Parathyroid adenoma (tissue), 2 donors: ENCODE results near the gene PHF1.
"Not testable (repeated sequence)": the region's sequence is repeated elsewhere in the genome, so short reads cannot be mapped to it uniquely, and the experiment has no call there.

ENCODE experiments used
- H2AFZ ChIP-seq: fragments of 300-600 bp; sonication (generic); one replicate; pipeline ENCODE4 v1.7.0; 2017; ENCODE audit warnings: antibody characterized with exemption, mild to moderate bottlenecking
- H3K27ac ChIP-seq: fragments of 300-600 bp; sonication (generic); one replicate; pipeline ENCODE4 v1.7.0; 2017
- H3K27me3 ChIP-seq: fragments of 300-600 bp; sonication (generic); one replicate; pipeline ENCODE4 v1.7.0; 2017; ENCODE audit warnings: low read length; ENCODE audit not compliant: control insufficient read depth, insufficient read depth
- H3K36me3 ChIP-seq: fragments of 300-600 bp; sonication (generic); one replicate; pipeline ENCODE4 v1.7.0; 2017; ENCODE audit warnings: low read length; ENCODE audit not compliant: control insufficient read depth, insufficient read depth
- H3K4me1 ChIP-seq: fragments of 300-600 bp; sonication (generic); one replicate; pipeline ENCODE4 v1.7.0; 2017; ENCODE audit warnings: control low read depth
- H3K4me2 ChIP-seq: fragments of 300-600 bp; sonication (generic); one replicate; pipeline ENCODE4 v1.7.0; 2017; ENCODE audit warnings: low read length
- H3K4me3 ChIP-seq: fragments of 300-600 bp; sonication (generic); one replicate; pipeline ENCODE4 v1.7.0; 2017; ENCODE audit warnings: low read depth, low read length
- H3K79me2 ChIP-seq: fragments of 300-600 bp; sonication (generic); one replicate; pipeline ENCODE4 v1.7.0; 2017; ENCODE audit warnings: control low read depth
- H3K9ac ChIP-seq: fragments of 300-600 bp; sonication (generic); one replicate; pipeline ENCODE4 v1.7.0; 2017; ENCODE audit warnings: mild to moderate bottlenecking
- H3K9me3 ChIP-seq: fragments of 300-600 bp; sonication (generic); one replicate; pipeline ENCODE4 v1.7.0; 2017; ENCODE audit warnings: low read length; ENCODE audit not compliant: control insufficient read depth
- TF ChIP-seq, protein P1 (sequence below): fragments of 300-600 bp; sonication (generic); IDR thresholded peaks from one replicate; pipeline ENCODE4 v1.7.0; 2017; ENCODE audit warnings: antibody characterized with exemption, mild to moderate bottlenecking
- donor health status: primary hyperparathyroidism.

The PHF1 gene

DNA sequence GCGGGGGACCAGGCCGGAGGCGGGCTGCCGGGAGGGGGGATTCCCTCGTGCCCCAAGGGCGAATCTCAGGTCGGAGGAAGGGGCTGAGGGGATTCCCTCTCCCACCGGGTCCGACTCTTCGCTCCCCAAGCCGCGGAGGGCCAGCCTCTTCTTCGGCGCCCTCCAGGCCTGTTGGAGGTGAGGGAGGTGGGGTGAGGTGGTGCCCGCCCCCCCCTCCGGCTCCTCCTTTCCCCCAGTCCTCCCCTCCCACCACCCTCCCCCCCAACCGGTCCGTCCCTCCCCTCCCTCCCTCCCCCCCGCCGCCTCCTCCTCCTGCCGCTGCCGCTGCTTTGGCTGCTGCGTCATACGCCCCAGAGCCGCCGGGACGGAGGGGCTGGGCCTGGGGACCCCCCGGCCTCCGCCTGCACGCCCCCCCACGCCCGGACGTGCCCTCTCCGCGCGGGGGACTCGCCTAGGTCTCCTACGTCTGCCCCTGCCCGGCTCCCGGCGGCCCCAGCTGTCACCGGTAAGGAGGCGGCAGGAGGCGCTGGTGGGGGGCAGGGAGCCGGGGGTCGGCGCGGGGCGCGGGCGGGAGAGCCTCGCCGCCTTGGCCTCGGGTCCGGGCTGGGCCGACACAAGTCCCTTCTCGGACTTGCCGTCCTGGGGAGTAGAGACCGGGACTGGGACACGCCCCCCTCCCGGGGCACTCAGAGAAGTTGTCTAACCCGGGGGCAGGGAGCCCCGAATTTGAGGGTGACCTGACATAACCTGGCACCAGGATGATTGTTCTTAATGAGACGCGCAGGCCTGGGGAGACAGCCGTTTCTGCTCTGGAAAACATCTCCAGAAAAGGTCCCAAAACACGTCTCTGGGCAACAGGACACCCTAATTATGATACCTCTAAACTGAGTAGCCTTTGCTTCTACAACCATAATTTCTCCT lies at the start of gene PHF1:
PHF1 (plus strand) TSS at position 304 of the 921 bp plus-strand sequence. CDS start 1,250 bp downstream, outside the sequence.
- TF ChIP-seq, protein P1, sequence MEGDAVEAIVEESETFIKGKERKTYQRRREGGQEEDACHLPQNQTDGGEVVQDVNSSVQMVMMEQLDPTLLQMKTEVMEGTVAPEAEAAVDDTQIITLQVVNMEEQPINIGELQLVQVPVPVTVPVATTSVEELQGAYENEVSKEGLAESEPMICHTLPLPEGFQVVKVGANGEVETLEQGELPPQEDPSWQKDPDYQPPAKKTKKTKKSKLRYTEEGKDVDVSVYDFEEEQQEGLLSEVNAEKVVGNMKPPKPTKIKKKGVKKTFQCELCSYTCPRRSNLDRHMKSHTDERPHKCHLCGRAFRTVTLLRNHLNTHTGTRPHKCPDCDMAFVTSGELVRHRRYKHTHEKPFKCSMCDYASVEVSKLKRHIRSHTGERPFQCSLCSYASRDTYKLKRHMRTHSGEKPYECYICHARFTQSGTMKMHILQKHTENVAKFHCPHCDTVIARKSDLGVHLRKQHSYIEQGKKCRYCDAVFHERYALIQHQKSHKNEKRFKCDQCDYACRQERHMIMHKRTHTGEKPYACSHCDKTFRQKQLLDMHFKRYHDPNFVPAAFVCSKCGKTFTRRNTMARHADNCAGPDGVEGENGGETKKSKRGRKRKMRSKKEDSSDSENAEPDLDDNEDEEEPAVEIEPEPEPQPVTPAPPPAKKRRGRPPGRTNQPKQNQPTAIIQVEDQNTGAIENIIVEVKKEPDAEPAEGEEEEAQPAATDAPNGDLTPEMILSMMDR, result peak; percentile 29
- Histone ChIP-seq H3K9ac (peak within 1 kb of the TSS; percentile 98), H3K4me2 (peak within 1 kb of the TSS; percentile 94), H3K4me1 (peaks cover 11% of the 10 kb centered on the region), H3K9me3 (no peaks in the 10 kb centered on the region), H3K27me3 (no peaks in the 10 kb centered on the region), H3K27ac (peak within 1 kb of the TSS; percentile 97), H3K36me3 (no peaks in the 10 kb centered on the region), H3K4me3 (peak within 1 kb of the TSS; percentile 87), H2AFZ (peak within 1 kb of the TSS; percentile 90), H3K79me2 (peaks cover 11% of the 10 kb centered on the region)

DNA sequence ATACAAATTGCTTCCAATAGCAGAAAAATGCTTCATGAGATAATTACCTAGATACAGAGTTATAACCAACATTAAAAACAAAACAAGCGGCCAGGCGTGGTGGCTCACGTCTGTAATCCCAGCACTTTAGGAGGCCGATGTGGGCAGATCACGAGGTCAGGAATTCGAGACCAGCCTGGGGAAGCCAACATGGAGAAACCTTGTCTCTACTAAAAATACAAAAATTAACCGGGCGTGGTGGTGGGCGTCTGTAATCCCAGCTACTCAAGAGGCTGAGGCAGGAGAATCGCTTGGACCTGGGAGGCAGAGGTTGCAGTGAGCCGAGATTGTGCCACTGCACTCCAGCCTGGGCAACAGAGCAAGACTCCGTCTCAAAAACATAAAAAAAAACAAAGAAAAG lies 47.3 kb upstream of the PHF1 start:
- not testable (repeated sequence) for H3K9me3 ChIP-seq, H3K79me2 ChIP-seq, H3K4me1 ChIP-seq, H3K36me3 ChIP-seq, H3K4me2 ChIP-seq, H3K9ac ChIP-seq, H3K27ac ChIP-seq, H3K4me3 ChIP-seq, H3K27me3 ChIP-seq
- peak overlapping the region; percentile 52 for H2AFZ ChIP-seq

DNA sequence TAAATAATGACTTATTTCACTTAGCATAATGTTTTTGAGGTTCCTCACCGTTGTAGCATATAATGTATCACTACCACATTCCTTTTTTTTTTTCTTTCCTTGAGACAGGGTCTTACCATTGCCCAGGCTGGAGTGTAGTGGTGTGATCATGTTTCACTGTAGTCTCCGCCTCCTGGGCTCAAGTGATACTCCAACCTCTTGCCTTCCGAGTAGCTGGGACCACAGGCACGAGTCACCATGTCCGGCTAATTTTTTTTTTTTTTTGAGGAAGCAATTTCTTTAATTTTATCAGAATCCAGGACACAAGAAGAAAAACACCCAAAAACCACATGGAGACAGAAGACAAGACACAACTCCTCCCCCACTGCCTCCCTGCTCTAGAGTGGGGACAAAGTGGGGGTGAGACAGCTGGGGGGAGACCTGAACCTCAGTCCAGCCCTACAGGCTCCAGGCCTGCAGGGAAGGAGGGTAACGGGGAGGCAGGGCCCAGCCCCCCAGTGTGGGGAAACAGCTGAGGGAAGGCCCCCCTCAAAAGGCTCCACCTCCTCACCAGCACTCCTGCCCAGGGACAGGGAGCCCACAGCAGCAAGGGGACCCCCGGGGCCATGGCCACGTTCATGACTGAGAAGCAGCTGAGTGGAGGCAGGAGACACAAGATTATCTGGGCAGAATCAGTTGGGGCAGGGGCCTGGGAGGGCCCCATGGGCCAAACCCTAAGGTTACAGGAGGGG lies 46.2 kb upstream of the PHF1 start:
- H3K79me2 ChIP-seq, H3K27ac ChIP-seq, H3K4me3 ChIP-seq, H3K9me3 ChIP-seq, H3K9ac ChIP-seq, H3K27me3 ChIP-seq, H3K36me3 ChIP-seq, H3K4me1 ChIP-seq: not testable (repeated sequence)
- H2AFZ ChIP-seq, result peak overlapping the region; percentile 24
- peak overlapping the region; percentile 26 for H3K4me2 ChIP-seq

DNA sequence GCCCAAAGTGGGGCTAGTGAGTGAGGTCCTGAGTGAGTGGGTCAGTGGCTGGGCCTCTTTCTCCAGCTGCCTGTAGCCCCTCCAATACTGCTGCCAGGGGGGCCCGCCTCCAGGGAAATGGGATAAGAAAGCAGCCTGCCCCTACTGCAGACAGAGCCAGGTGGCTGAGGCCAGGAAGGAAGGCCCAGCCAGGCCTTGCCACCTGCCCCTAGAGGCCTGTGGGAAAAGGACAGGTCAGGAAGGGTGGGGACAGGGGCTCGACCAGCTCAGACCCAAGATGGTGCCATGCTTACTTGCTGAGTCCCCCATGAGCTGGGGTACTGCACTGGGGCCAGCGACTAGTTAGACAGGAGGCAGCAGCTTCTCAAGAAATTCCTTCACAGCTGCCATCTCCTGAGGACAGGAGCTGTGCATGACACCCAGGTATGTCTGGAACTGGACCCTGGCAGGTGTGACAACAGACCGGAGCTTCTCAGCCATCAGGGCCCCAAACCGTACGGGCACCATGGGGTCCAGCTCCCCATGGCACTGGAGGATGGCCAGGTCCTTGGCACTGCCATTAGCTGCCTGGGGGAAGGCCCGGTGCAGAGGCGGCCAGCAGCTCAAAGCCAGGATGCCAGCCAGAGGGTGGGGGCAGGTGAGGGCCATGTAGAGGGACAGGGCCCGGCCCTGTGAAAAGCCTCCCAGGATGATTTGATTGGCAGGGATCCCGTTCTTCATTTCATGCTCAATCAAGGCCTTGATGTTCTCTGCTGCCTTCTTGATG lies 45.4 kb upstream of the PHF1 start:
- H3K36me3 ChIP-seq, H3K4me3 ChIP-seq, H3K27ac ChIP-seq, H3K79me2 ChIP-seq, H3K9ac ChIP-seq, H3K9me3 ChIP-seq, H3K4me2 ChIP-seq, H3K27me3 ChIP-seq, H3K4me1 ChIP-seq: not testable (repeated sequence)
- H2AFZ ChIP-seq, result peak overlapping the region; percentile 24

DNA sequence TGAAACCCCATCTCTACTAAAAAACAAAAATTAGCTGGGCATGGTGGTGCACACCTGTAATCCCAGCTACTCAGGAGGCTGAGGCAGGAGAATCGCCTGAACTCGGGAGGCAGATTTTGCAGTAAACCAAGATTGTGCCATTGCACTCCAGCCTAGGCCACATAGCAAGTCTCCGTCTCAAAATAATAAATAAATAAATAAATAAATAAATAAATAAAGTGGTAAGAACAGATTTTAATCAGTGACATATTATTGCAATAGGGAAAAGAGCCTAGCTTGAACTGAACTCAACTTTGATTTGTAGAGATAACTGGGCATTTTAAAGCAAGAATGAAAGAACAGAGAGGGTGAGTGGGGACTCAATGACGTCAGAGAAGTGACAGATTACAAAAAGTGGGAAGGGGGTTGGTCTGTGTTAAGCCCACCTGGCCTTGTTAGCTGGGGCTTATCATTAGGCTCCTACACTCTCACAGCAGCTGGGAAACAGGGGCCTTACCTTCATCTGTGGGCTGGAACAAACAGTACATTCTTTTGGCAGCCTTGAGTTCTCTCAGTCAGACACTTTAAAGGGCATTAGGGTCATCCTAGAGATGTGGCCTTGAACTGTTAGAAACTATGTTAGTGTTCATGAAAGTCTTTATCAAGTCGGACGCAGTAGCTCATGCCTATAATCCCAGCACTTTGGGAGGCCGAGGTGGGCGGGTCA lies 43.7 kb upstream of the PHF1 start:
- Histone ChIP-seq H3K36me3 (no peaks in the 10 kb centered on the region), H3K9ac (no peak overlapping the region), H3K9me3 (no peaks in the 10 kb centered on the region), H2AFZ (no peak overlapping the region), H3K27ac (no peak overlapping the region), H3K4me2 (no peak overlapping the region), H3K4me1 (peaks cover 9% of the 10 kb centered on the region), H3K4me3 (no peak overlapping the region), H3K27me3 (no peaks in the 10 kb centered on the region), H3K79me2 (no peaks in the 10 kb centered on the region)
- TF ChIP-seq, protein P1, result no peak

DNA sequence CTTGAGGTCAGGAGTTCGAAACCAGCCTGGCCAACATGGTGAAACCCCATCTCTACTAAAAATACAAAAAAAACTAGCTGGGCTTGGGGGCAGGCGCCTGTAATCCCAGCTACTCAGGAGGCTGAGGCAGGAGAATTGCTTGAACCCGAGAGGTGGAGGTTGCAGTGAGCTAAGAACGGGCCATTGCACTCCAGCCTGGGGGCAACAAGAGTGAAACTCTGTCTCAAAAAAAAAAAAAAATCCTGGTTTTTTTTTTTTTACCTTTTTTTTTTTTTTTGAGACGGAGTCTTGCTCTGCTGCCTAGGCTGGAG lies 43.1 kb upstream of the PHF1 start:
- H3K9ac ChIP-seq, H3K36me3 ChIP-seq, H3K4me2 ChIP-seq, H3K27me3 ChIP-seq, H3K4me3 ChIP-seq, H3K9me3 ChIP-seq, H3K79me2 ChIP-seq, H2AFZ ChIP-seq, H3K27ac ChIP-seq: not testable (repeated sequence)
- H3K4me1 ChIP-seq, result peaks cover 10% of the 10 kb centered on the region

DNA sequence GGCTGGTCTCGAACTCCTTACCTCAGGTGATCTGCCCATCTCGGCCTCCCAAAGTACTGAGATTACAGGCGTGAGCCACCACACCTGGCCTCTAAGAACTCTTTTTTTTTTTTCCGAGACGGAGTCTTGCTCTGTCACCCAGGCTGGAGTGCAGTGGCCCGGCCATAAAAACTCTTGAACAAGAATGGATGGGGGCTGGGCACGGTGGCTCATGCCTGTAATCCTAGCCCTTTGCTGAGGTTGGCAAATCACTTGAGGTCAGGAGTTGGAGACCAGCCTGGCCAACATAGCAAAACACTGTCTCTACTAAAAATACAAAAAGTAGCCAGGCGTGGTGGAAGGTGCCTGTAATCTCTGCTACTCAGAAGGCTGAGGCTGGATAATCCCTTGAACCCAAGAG lies 38.9 kb upstream of the PHF1 start:
- H3K36me3 ChIP-seq, result not testable (repeated sequence)
- H3K4me2 ChIP-seq, result peak overlapping the region; percentile 69

More for the DNA sequence above, 38.9 kb upstream of the PHF1 start:
- not testable (repeated sequence) for H3K27me3 ChIP-seq, H3K79me2 ChIP-seq, H3K9ac ChIP-seq, H3K9me3 ChIP-seq
- peak overlapping the region; percentile 50 for H2AFZ ChIP-seq
- H3K4me3 ChIP-seq, result peak overlapping the region; percentile 32
- peaks cover 29% of the 10 kb centered on the region for H3K4me1 ChIP-seq
- peak overlapping the region; percentile 27 for H3K27ac ChIP-seq
